ENCODE measurements around the gene SDK1.

GRCh38 chr7:4162884-4163564 is 862.0 kb downstream of the SDK1 start:
- TF ChIP-seq EGR1 (IDR thresholded peaks at IDR 0.05; ENCODE audit: low read depth in 2 of 2) (no peak), CTCF (IDR thresholded peaks at IDR 0.05; ENCODE audit: low read depth, low read length, missing input control) (no peak), JUND (IDR thresholded peaks at IDR 0.05) (no peak), TAF1 (conservative IDR thresholded peaks at IDR 0.05) (no peak)

Measured in liver (tissue), 3 donors.